ENCODE data around the gene BBX.
A peak's percentile ranks its signal among the peaks of the same experiment; 100 is the strongest.
"Not testable (repeated sequence)": the region's sequence is repeated elsewhere in the genome, so short reads cannot be mapped to it uniquely, and the experiment has no call there.

The BBX gene

DNA sequence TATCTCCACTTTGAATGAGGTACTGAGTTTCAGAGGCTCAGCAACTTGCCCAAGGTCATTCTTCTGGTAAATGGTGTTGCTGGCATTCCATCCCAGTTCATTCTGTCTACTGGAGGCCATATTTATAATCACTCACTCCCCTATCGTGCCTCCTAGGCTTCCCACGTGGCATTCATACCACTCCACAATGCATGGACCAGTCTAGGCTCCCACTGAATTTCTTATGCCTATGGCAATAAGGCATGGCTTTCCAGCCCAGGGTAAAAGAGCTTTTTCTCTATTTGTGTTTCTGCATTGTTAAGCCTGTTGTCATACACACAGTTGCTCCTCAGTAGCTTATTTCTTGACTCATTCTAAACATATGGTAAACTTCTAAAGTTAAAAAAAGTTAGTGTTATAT is 19.9 kb downstream of the BBX start:
- DNase-seq (ENCODE audit: low read depth, low spot score), result no peak

DNA sequence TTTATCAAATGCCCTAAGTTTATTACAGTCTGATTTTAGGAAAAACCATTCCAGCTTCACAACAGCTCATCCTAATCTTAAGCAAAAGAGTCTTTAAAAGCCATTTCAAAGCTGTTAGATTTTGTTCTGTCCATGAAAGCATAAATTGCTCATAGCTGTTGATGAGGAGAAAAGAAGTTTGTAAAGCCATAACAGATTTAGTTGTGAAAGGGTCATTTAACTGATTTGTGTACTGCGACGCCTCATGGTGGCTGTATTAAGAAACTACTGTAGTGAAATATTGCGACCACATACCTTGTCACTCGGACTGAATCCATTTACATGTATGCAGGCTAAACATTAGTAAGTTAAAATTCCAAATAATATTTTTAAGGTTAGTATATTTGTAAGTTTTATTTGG is 20.9 kb downstream of the BBX start:
- no peak for DNase-seq (ENCODE audit: low read depth, low spot score)

DNA sequence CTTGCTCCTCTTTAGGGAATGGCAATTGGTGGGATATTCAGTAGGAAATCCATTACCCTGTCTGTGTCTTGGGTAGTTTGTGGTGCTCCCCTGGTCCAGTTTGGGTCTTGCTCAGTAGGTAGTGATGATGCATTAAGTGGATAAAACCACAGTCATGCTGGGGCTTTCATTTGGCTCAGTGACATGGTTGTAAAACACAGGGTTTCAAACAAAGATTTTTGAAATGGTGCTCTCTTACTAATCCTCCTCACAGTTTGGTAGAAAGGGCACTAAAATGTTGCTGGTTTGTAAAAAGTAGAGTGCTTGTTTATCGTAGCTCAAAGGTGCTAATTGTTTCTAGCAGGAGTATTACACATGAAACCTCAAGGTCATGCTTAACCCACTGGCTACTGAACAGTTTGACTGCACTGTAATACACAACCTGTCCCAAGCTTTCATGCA is 22.9 kb downstream of the BBX start:
- DNase-seq (ENCODE audit: low read depth, low spot score), result no peak

DNA sequence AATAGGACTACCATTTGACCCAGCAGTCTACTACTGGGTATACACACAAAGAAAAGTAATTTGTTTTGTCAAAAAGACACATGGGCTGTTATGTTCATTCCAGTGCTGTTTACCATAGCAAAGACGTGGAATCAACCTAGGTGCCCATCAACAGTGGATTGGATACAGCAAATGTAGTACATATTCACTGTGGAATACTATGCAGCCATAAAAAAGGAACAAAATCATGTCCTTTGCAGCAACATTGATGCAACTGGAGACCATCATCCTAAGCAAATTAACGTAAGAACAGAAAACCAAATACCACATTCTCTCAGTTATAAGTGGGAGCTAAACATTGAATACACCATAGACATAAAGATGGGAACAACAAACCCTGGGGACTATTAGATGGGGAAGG is 25.8 kb downstream of the BBX start:
- DNase-seq (ENCODE audit: low read depth, low spot score), result no peak

GRCh38 chr3:107555359-107555758 is 32.6 kb downstream of the BBX start:
- DNase-seq (ENCODE audit: low read depth, low spot score), result no peak

DNA sequence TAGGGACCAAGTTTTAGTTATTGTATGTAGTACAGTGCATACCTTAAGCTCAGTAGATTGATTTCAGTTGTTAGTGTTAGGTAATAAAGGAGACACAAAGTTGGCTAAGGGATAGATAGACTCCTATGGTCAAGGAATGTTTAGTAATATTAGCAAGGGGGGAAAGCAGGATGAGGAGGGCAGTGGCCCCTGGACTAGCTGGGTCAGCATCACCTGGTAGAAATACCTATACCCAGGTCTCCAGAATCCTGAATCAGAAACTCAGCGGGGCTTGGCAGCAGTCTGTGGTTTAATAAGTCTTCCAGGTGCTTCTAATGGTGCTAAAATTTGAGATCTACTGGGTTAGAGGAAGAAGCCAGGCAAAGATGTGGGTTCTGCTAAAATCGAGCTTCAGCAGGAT is 35.0 kb downstream of the BBX start:
- no peak for DNase-seq (ENCODE audit: low read depth, low spot score)

GRCh38 chr3:107560166-107560565 is 37.4 kb downstream of the BBX start:
- no peak for DNase-seq (ENCODE audit: low read depth, low spot score)

DNA sequence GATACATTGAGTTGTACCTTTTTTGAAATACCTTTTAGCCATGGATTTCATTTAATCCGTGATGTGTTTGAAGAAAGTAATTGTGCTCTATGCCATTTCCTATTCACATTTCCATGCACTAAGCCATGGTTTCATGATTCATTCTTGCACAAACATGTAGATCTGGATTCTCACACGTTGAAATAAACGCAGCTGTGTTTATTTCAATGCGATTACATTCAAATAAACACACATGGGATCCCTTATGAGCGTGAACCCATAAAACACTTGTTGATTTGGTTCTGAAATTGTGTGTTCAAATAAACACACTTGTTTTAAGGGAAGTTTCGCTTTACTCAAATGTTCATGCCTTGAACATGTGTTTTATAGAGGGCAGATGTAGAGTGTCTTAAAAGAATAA is 39.2 kb downstream of the BBX start:
- no peak for DNase-seq (ENCODE audit: low read depth, low spot score)

DNA sequence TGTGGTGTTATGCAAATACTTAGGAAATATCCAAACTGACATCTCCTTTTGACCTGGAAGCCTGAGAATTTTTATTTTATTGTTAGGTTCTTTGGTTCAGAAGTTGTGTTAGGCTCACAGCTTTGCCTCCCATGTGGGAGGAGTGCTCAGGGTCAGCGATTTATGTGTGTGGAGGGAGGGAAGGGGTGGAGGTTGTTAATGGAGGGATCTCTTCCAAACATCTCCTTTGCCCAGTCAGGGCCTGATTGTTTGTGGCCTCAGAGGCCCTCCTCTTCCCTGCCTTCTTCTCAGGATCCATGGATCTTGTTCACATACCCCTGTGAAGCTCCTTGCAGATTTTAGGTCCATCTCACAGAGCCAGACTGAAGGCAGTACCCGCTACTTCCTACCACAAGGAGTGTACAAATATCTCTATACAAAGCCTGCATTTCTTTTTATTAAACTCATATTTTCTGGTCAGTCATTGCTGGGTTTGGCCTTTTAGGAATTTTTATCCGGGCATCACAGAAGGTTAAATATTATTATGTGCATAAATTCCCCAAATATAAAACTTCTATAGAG is 40.3 kb downstream of the BBX start:
- DNase-seq (ENCODE audit: low read depth, low spot score), result peak; percentile 21

DNA sequence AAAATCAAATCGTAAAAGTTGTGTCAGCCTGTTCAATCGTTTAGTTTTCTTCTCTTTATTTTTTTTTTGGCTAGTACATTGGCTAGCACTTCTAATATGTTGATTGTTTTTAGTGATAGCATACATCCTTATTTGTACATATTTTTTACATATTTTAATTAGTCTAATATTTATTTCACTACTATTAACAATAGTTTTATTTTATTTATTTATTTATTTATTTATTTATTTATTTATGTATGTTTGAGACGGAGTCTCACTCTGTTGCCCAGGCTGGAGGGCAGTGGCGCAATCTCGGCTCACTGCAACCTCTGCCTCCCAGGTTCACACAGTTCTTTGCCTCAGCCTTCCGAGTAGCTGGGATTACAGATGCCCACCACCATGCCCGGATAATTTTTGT is 42.5 kb downstream of the BBX start:
- not testable (repeated sequence) for DNase-seq (ENCODE audit: low read depth, low spot score)

DNA sequence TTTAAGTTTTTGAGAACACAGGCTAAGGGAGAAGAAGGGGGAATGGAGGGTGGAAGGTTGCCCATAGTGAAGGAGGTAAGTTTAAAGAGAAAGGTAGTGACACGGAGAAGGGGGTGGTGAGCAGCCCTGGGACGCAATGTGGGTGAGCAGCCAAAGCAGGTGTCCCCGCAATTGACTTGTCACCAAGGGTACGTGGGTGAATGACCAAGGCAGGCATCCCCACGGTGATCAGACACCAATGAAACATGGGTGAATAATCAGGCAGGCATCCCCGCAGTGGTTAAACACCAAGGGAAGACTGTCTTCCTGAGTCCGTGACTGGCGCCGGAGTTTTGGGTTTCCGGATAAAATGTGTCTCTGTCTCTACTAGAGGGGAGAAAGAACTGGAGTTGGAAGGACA is 48.3 kb downstream of the BBX start:
- DNase-seq (ENCODE audit: low read depth, low spot score), result not testable (repeated sequence)

DNA sequence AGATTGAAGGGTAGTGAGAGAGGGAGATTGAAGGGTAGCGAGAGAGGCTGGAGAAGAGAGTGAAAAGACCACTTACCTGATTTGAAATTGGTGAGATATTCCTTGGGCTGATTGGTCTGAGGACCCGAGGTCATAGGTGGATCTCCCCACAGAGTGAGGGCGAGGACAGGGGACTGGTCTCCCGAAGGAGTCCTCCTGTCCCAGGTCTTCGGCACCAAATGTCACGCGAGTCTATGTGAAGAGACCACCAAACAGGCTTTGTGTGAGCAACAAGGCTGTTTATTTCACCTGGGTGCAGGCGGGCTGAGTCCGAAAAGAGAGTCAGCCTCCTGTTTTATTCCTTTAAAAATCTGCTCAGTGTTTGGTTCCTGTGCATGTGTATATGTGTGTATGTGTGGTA is 48.7 kb downstream of the BBX start:
- DNase-seq (ENCODE audit: low read depth, low spot score), result not testable (repeated sequence)

GRCh38 chr3:107574650-107575049 is 51.9 kb downstream of the BBX start:
- no peak for DNase-seq (ENCODE audit: low read depth, low spot score)

GRCh38 chr3:107578091-107578490 is 55.3 kb downstream of the BBX start:
- DNase-seq (ENCODE audit: low read depth, low spot score), result no peak

- DNase-seq (ENCODE audit: low read depth, low spot score), result peak; percentile 42
Observed at GRCh38 chr3:107578523-107578922, 55.8 kb downstream of the BBX start.

- DNase-seq (ENCODE audit: low read depth, low spot score), result peak; percentile 46
Observed at GRCh38 chr3:107579371-107579770, 56.6 kb downstream of the BBX start.

DNA sequence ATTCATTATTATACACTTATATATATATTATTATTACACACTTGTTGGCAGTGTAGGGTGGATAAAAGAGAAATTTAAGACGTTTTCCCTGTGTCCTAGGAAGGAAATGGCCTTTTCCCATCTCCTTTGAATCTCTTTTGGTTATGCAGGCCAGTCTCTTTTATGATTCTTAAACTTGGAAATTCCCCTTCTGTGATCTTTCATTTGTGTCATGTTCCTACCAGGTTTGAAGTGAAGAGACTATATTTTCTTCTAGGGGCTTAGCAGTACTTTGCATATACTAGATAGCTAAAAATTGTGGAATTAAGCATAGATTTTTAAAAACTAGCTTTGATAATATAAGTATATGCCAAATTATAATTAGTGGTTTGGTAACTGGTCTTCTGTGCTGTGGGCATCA is 58.5 kb downstream of the BBX start:
- no peak for DNase-seq (ENCODE audit: low read depth, low spot score)

DNA sequence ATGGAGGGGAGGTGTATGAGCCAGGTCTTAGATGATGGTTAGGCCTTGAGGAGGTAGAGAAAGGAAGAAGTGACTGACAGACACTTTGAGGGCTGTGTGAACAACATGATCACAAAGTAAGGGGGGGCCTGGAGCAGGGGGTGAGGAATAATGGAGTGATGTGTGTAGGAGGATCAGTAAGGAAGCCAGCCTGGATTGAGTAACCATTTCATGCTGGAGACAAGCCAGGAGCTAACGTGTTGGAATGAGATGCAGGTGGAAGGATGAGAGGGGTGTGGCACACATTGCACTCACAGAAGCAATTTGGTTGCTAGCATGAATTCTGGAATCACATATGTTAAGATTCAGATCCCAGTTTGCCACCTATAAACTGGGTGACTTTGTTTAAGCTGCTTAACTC is 65.5 kb downstream of the BBX start:
- DNase-seq (ENCODE audit: low read depth, low spot score), result no peak

GRCh38 chr3:107589454-107589853 is 66.7 kb downstream of the BBX start:
- DNase-seq (ENCODE audit: low read depth, low spot score), result no peak

DNA sequence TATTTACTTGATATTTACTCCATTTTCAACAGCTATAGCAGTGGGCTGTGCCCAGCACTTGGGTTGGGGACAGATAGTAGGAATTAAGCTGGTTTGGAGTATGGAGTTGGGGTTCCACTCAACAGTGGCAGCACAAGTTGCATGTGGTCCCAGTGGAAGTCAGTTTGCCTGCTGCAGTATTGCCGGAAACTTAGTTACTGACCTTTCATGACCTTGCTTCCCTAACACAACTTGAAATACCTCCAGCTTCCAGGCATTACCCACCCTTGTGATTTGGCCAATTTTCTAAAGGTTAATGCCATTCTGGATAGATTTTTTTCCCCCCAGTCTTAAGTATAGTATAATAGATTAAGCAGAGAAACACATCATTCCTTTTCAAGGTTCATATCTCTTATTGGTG is 68.0 kb downstream of the BBX start:
- DNase-seq (ENCODE audit: low read depth, low spot score), result no peak

DNA sequence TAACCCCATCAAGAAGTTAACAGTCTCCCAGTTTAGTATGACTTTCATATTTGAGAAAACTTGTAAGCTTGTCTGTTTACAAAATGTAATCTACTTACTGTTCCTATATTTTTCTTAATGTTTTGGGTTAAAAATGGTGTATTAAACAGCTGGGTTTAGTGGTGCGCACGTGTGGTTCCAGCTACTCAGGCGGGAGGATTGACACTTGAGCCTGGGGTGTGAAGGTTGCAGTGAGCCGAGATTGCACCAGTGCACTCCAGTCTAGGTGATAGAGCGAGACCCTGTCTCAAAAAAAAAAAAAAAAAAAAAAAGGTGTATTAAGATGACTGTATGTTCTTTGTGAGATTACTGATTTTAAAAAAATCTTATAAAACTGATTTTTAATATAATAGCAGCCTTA is 69.3 kb downstream of the BBX start:
- no peak for DNase-seq (ENCODE audit: low read depth, low spot score)

DNA sequence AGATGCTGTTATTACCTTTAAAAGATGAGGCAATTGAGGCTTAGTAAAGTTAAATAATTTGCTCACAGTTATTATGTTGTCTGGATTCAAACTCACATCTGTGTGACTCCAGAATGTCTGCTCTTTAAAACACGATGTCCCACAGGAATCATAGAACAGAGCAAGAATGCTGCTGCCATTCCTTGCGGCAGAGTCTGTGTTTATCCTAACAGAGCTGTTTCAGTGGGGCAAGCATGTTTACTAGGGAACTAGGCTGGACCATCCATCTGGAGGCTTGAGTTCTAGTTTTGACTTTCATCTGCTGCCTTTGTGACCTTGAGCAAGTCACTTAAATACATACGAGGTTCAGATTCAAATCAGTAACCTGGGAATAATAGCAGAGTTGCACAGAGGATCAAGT is 72.1 kb downstream of the BBX start:
- no peak for DNase-seq (ENCODE audit: low read depth, low spot score)

DNA sequence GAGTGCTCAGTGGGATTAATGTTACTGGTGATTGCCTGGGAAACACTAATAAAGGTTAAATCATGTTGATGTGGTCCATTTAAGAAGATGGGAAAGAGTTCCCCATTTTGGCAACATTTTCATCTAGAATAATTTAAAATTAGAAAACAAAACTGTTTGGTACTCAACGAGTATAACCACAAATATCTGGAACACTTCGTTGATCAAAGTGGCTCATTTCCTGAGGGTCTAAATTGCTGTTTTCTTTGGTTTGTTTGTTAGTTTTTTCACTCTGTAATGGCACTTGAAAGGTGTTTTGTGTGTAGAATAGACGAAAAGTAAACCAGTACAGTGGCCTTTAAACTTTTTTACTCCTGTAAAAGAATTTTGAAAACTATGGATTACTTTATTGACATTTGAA is 73.9 kb downstream of the BBX start:
- no peak for DNase-seq (ENCODE audit: low read depth, low spot score)
